Right renal cortex interstitium (tissue), 3 donors: ENCODE data around the gene APOBEC3F. TPM values are rescaled to one million over a fixed set of nuclear protein-coding genes. Genes with fewer than 3 reads are reported as not detected.

Source experiments
- DNase-seq, 3 donors: peaks; one replicate each; pipeline ENCODE4 v3.0.0-alpha.2; 2013; ENCODE audit warnings: low read depth in 3 of 3, low spot score in 2 of 3
- polyA plus RNA-seq, 3 donors: library from polyadenylated mRNA; unstranded; fragments of 120-200 nt; gene quantifications; one replicate each; pipeline ENCODE4 v1.2.1, GENCODE V29; 2013; ENCODE audit not compliant: insufficient read length in 3 of 3

The APOBEC3F gene
- polyA plus RNA-seq, 3 donors: 8.1 to 8.5 (median 8.4) TPM

GRCh38 chr22:39090426-39091064, 49.9 kb downstream of the APOBEC3F start:
- no peak for DNase-seq

GRCh38 chr22:39091126-39092081, 50.7 kb downstream of the APOBEC3F start:
- DNase-seq: no peak

- no peak for DNase-seq
Observed at GRCh38 chr22:39092111-39092862, 51.6 kb downstream of the APOBEC3F start.

GRCh38 chr22:39094717-39095389, 54.2 kb downstream of the APOBEC3F start:
- DNase-seq: no peak

- no peak for DNase-seq
Observed at GRCh38 chr22:39095971-39096370, 55.3 kb downstream of the APOBEC3F start.

- no peak for DNase-seq
Observed at GRCh38 chr22:39097098-39098020, 56.7 kb downstream of the APOBEC3F start, which contains the start of gene APOBEC3H. APOBEC3H (plus strand) TSS chr22:39097244; CDS start chr22:39100279, 3,035 bp downstream.

GRCh38 chr22:39098026-39098425, 57.4 kb downstream of the APOBEC3F start:
- DNase-seq: no peak

- DNase-seq: no peak
Observed at GRCh38 chr22:39098576-39098975, 57.9 kb downstream of the APOBEC3F start.

- no peak for DNase-seq
Observed at GRCh38 chr22:39101226-39101625, 60.6 kb downstream of the APOBEC3F start.

GRCh38 chr22:39103431-39103830, 62.8 kb downstream of the APOBEC3F start:
- DNase-seq: no peak

Other genes with a start within 250 kb of the APOBEC3F start
- gene DNAL4, start 246.7 kb upstream of the APOBEC3F start, polyA plus RNA-seq: 10 to 100 TPM; 32.2 to 38.0 (median 35.5) TPM
- 1 to 10 TPM; 4.1 to 4.4 (median 4.3) TPM for gene NPTXR, start 196.8 kb upstream of the APOBEC3F start, polyA plus RNA-seq
- gene CBX6, start 168.6 kb upstream of the APOBEC3F start, polyA plus RNA-seq: 10 to 100 TPM; 32.4 to 37.5 (median 33.3) TPM
- not detected for gene APOBEC3A, start 83.3 kb upstream of the APOBEC3F start, polyA plus RNA-seq
- 1 to 10 TPM; 5.8 to 8.2 (median 6.7) TPM for gene APOBEC3B, start 58.5 kb upstream of the APOBEC3F start, polyA plus RNA-seq
- 10 to 100 TPM in 1 of 3 donors, 1 to 10 TPM in 2; 9.3 to 11.0 (median 9.5) TPM for gene APOBEC3C, start 26.6 kb upstream of the APOBEC3F start, polyA plus RNA-seq
- 1 to 10 TPM in 1 of 3 donors, under 1 TPM in 2; 0.80 to 1.2 (median 0.96) TPM for gene APOBEC3D, start 19.7 kb upstream of the APOBEC3F start, polyA plus RNA-seq
- gene APOBEC3G, start 36.4 kb downstream of the APOBEC3F start, polyA plus RNA-seq: 1 to 10 TPM; 6.8 to 9.6 (median 7.7) TPM
- gene APOBEC3H, start 56.4 kb downstream of the APOBEC3F start, polyA plus RNA-seq: under 1 TPM in 1 of 3 donors, not detected in 2; 0.31 TPM
- gene CBX7, start 111.8 kb downstream of the APOBEC3F start, polyA plus RNA-seq: 1 to 10 TPM; 7.5 to 8.2 (median 7.7) TPM
- gene PDGFB, start 204.1 kb downstream of the APOBEC3F start, polyA plus RNA-seq: 10 to 100 TPM; 13.0 to 16.7 (median 13.3) TPM